ENCODE data around the gene GATAD2A. TPM values are rescaled to one million over a fixed set of nuclear protein-coding genes. Genes with fewer than 3 reads are reported as not detected.

The GATAD2A gene
- total and polyA plus RNA-seq, 10 of the 15 experiments (the other 5 are each of a cell fraction or from before 2014, with no cell fraction given): 2.6 to 173 (median 32.0) TPM

DNA sequence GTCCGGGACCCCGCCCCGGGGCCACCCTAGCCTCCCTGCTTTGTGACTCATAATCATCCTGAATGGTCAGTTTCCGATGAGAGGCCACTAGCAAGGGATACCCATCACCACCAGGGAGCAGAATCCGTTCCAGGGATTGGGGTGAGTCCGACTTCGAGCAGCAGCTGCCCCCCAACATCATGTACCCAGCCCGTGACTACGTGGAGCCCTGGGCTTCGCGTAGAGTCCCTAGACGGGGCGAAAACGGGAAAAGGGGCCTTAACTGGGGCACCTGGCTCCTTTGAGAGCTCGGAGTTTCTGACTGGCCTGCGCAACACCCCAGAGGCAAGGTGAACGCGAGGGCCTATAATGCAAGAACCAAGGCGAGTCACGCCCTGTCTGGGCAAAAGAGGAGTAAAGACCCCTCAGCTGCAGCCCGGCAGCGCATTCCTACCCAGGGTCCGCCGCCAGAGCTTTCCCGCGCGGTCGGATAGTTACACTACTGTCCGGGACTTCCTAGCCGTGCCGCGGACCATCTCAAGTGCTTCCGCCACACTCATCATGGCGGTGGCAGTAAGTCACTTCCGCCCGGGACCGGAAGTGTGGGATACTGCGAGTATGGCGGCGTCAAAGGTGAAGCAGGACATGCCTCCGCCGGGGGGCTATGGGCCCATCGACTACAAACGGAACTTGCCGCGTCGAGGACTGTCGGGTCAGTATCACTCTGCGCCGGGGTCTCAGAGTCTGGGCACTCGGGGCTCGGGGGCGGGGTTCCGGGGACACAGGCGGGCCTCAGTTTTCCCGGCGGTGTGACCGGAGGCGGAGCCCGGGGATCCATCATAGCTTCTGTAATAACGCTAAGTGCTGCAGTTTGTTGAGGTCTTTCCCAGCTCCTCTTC lies 110.4 kb downstream of the GATAD2A start, which contains the start of gene NDUFA13 (continued):
- TF ChIP-seq, protein P1, sequence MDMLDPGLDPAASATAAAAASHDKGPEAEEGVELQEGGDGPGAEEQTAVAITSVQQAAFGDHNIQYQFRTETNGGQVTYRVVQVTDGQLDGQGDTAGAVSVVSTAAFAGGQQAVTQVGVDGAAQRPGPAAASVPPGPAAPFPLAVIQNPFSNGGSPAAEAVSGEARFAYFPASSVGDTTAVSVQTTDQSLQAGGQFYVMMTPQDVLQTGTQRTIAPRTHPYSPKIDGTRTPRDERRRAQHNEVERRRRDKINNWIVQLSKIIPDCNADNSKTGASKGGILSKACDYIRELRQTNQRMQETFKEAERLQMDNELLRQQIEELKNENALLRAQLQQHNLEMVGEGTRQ (IDR thresholded peaks at IDR 0.05; ENCODE audit: borderline replicate concordance, low read depth, low read length): no peak
- TF ChIP-seq ZNF24 (IDR thresholded peaks at IDR 0.05) (0 out of 2 replicates have a peak, but pooled peaks have one; percentile 13), HDAC2 (IDR thresholded peaks at IDR 0.05) (no peak), BHLHE40 (IDR thresholded peaks at IDR 0.05; ENCODE audit: borderline replicate concordance in 1 of 2, low read depth in 2 of 2, low read length in 1 of 2) (peak in 1 of 2 experiments; percentile 69; a peak in 2 of 4 replicates), BMI1 (IDR thresholded peaks at IDR 0.05; ENCODE audit: borderline replicate concordance) (no peak)
- TF ChIP-seq, protein P2, sequence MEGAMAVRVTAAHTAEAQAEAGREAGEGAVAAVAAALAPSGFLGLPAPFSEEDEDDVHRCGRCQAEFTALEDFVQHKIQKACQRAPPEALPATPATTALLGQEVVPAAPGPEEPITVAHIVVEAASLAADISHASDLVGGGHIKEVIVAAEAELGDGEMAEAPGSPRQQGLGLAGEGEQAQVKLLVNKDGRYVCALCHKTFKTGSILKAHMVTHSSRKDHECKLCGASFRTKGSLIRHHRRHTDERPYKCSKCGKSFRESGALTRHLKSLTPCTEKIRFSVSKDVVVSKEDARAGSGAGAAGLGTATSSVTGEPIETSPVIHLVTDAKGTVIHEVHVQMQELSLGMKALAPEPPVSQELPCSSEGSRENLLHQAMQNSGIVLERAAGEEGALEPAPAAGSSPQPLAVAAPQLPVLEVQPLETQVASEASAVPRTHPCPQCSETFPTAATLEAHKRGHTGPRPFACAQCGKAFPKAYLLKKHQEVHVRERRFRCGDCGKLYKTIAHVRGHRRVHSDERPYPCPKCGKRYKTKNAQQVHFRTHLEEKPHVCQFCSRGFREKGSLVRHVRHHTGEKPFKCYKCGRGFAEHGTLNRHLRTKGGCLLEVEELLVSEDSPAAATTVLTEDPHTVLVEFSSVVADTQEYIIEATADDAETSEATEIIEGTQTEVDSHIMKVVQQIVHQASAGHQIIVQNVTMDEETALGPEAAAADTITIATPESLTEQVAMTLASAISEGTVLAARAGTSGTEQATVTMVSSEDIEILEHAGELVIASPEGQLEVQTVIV (IDR thresholded peaks at IDR 0.05; ENCODE audit: borderline replicate concordance, partially characterized antibody): peak; percentile 91
- TF ChIP-seq, protein P3, sequence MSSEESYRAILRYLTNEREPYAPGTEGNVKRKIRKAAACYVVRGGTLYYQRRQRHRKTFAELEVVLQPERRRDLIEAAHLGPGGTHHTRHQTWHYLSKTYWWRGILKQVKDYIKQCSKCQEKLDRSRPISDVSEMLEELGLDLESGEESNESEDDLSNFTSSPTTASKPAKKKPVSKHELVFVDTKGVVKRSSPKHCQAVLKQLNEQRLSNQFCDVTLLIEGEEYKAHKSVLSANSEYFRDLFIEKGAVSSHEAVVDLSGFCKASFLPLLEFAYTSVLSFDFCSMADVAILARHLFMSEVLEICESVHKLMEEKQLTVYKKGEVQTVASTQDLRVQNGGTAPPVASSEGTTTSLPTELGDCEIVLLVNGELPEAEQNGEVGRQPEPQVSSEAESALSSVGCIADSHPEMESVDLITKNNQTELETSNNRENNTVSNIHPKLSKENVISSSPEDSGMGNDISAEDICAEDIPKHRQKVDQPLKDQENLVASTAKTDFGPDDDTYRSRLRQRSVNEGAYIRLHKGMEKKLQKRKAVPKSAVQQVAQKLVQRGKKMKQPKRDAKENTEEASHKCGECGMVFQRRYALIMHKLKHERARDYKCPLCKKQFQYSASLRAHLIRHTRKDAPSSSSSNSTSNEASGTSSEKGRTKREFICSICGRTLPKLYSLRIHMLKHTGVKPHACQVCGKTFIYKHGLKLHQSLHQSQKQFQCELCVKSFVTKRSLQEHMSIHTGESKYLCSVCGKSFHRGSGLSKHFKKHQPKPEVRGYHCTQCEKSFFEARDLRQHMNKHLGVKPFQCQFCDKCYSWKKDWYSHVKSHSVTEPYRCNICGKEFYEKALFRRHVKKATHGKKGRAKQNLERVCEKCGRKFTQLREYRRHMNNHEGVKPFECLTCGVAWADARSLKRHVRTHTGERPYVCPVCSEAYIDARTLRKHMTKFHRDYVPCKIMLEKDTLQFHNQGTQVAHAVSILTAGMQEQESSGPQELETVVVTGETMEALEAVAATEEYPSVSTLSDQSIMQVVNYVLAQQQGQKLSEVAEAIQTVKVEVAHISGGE (CRISPR knock-in tag; IDR thresholded peaks at IDR 0.05): peak; percentile 51; the same call in 1 of the 2 replicates
- TF ChIP-seq, protein P4, sequence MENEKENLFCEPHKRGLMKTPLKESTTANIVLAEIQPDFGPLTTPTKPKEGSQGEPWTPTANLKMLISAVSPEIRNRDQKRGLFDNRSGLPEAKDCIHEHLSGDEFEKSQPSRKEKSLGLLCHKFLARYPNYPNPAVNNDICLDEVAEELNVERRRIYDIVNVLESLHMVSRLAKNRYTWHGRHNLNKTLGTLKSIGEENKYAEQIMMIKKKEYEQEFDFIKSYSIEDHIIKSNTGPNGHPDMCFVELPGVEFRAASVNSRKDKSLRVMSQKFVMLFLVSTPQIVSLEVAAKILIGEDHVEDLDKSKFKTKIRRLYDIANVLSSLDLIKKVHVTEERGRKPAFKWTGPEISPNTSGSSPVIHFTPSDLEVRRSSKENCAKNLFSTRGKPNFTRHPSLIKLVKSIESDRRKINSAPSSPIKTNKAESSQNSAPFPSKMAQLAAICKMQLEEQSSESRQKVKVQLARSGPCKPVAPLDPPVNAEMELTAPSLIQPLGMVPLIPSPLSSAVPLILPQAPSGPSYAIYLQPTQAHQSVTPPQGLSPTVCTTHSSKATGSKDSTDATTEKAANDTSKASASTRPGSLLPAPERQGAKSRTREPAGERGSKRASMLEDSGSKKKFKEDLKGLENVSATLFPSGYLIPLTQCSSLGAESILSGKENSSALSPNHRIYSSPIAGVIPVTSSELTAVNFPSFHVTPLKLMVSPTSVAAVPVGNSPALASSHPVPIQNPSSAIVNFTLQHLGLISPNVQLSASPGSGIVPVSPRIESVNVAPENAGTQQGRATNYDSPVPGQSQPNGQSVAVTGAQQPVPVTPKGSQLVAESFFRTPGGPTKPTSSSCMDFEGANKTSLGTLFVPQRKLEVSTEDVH (IDR thresholded peaks at IDR 0.05; ENCODE audit: low read depth, partially characterized antibody): peak; percentile 90
- TF ChIP-seq, protein P5, sequence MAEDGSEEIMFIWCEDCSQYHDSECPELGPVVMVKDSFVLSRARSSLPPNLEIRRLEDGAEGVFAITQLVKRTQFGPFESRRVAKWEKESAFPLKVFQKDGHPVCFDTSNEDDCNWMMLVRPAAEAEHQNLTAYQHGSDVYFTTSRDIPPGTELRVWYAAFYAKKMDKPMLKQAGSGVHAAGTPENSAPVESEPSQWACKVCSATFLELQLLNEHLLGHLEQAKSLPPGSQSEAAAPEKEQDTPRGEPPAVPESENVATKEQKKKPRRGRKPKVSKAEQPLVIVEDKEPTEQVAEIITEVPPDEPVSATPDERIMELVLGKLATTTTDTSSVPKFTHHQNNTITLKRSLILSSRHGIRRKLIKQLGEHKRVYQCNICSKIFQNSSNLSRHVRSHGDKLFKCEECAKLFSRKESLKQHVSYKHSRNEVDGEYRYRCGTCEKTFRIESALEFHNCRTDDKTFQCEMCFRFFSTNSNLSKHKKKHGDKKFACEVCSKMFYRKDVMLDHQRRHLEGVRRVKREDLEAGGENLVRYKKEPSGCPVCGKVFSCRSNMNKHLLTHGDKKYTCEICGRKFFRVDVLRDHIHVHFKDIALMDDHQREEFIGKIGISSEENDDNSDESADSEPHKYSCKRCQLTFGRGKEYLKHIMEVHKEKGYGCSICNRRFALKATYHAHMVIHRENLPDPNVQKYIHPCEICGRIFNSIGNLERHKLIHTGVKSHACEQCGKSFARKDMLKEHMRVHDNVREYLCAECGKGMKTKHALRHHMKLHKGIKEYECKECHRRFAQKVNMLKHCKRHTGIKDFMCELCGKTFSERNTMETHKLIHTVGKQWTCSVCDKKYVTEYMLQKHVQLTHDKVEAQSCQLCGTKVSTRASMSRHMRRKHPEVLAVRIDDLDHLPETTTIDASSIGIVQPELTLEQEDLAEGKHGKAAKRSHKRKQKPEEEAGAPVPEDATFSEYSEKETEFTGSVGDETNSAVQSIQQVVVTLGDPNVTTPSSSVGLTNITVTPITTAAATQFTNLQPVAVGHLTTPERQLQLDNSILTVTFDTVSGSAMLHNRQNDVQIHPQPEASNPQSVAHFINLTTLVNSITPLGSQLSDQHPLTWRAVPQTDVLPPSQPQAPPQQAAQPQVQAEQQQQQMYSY (CRISPR knock-in tag; IDR thresholded peaks at IDR 0.05): no peak

All from GM12878 (cell line).